Rectal smooth muscle tissue (tissue), 1 donor: Measurements from ENCODE around the gene FOXN3.

Experiments
- H3K27ac ChIP-seq: one replicate; pipeline ENCODE4 v1.7.0; 2013; ENCODE audit warnings: low read depth, low read length, inconsistent platforms
- H3K27me3 ChIP-seq: one replicate; pipeline ENCODE4 v1.7.0; 2013; ENCODE audit warnings: low read length; ENCODE audit not compliant: control insufficient read depth, insufficient read depth
- H3K36me3 ChIP-seq: one replicate; pipeline ENCODE4 v1.7.0; 2013; ENCODE audit warnings: low read length; ENCODE audit not compliant: control insufficient read depth, insufficient read depth
- H3K4me1 ChIP-seq: one replicate; pipeline ENCODE4 v1.7.0; 2013; ENCODE audit warnings: low read length; ENCODE audit not compliant: control insufficient read depth, insufficient read depth
- H3K4me3 ChIP-seq: one replicate; pipeline ENCODE4 v1.7.0; 2013; ENCODE audit warnings: low read length
- H3K9ac ChIP-seq: one replicate; pipeline ENCODE4 v1.7.0; 2013; ENCODE audit warnings: low read length

The FOXN3 gene

DNA sequence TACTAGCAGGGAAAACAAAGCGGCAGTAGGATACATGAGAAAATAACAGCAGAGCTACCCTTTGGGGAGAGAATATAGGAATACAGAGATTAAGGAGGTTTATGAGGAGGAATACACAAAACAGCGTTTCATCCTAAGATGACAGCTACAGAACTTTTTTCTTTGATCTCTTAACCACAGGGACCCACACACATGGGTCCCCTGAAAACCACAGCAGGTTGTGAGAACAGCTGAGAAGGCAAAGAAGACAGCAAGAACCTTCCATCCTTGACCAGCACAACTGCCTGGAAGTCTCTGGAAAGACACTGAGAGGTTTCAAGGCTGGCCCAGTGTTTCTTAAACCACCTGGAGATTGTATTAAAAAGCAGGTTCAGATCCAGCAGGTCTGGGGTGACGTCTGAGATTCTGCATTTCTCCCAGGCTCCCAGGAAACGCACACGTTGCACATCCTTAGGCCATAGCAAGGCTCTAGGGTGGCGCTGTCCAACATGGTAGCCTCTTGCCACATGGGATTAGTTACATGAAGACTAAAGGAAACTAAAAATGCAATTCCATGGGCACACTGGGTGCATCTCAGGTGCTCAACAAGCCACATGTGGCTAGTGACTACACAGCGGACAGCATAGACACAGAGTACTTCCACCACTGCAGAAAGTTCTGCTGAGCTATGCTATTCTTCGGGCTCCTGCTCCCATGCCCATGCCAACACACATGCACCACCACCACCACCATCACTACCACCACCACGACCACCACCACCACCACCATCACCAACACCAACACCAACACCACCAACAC, 92.3 kb downstream of the FOXN3 start:
- Histone ChIP-seq H3K27ac (no peak overlapping the region), H3K36me3 (no peaks in the 10 kb centered on the region), H3K4me3 (no peak overlapping the region), H3K9ac (no peak overlapping the region), H3K4me1 (no peaks in the 10 kb centered on the region), H3K27me3 (no peaks in the 10 kb centered on the region)

GRCh38 chr14:89320381-89321000, 96.5 kb downstream of the FOXN3 start:
- no peak overlapping the region for H3K4me3 ChIP-seq
- H3K9ac ChIP-seq, result no peak overlapping the region
- no peaks in the 10 kb centered on the region for H3K27me3 ChIP-seq
- no peaks in the 10 kb centered on the region for H3K4me1 ChIP-seq
- H3K27ac ChIP-seq, result no peak overlapping the region
- peaks cover 3% of the 10 kb centered on the region for H3K36me3 ChIP-seq

DNA sequence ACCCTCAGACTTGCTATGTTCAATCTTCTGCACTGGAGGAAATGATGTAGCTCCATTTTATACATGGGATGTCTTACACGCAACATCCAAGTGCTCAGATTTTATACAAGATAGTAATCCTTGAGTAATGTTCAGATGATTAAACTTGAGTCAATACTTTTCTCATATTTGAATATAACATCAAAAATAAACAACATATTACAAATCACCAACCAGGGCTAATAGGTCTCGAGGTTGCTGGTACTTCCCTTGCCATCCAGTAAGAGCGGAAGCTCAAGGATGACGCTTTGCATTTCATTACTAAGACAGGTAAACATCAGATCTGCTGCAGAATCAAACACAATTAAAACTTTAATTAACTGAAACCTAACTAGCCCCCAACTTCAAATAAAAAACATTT, 97.3 kb downstream of the FOXN3 start:
- Histone ChIP-seq H3K27me3 (no peaks in the 10 kb centered on the region), H3K27ac (no peak overlapping the region), H3K4me3 (no peak overlapping the region), H3K4me1 (no peaks in the 10 kb centered on the region), H3K9ac (no peak overlapping the region), H3K36me3 (peaks cover 3% of the 10 kb centered on the region)

- Histone ChIP-seq H3K4me1 (no peaks in the 10 kb centered on the region), H3K4me3 (no peak overlapping the region), H3K36me3 (peaks cover 3% of the 10 kb centered on the region)
Observed at GRCh38 chr14:89317051-89317691, 99.9 kb downstream of the FOXN3 start.

DNA sequence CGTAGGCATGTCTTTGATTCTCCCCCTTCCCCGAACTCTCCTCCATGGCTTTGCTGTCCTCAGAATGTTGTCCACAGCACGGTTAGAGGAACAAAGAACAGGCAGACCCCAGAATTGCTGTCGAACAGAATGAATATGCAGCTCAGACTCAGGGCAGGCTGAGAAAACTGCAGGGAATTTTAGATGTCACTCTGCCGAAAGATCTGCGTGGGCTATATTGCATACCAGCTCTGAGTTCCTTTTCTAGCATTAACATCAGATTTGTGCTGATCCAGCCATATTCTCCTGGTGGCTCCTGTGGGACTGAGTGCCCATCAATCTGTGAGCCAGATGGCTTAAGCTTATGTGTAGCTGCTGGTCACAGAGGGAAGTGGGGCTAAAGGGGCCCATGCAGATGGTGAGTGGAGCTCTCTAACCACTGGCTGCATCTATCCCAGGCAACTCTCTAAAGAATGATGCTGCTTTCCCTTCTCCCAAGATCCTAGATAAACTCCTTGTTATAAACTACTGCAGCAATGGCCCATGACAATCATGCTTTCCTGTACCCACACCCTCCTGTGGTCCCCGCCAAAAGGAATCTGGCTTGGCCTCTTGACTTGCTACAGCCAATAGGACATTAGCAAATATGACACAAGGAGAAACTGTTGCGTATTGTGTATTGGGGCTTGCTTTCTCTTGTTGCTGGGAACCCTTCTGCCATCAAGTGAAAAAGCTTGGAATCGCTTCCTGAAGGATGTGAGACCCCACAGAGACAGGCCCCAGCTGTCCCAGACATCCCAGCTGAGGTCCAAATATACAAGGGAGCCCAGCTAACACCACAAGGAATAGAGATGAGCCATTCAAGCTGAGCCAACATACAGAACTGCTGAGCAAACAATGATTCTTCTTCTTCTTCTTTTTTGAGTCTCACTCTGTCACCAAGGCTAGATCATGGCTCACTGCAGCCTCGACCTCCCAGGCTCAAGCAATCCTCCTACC, 101.3 kb downstream of the FOXN3 start:
- peaks cover 3% of the 10 kb centered on the region for H3K36me3 ChIP-seq
- H3K27me3 ChIP-seq, result no peaks in the 10 kb centered on the region
- H3K9ac ChIP-seq, result no peak overlapping the region
- H3K27ac ChIP-seq, result no peak overlapping the region
- H3K4me3 ChIP-seq, result no peak overlapping the region
- H3K4me1 ChIP-seq, result no peaks in the 10 kb centered on the region

More at GRCh38 chr14:89317051-89317691, 99.9 kb downstream of the FOXN3 start:
- Histone ChIP-seq H3K27me3 (no peaks in the 10 kb centered on the region), H3K9ac (no peak overlapping the region), H3K27ac (no peak overlapping the region)

DNA sequence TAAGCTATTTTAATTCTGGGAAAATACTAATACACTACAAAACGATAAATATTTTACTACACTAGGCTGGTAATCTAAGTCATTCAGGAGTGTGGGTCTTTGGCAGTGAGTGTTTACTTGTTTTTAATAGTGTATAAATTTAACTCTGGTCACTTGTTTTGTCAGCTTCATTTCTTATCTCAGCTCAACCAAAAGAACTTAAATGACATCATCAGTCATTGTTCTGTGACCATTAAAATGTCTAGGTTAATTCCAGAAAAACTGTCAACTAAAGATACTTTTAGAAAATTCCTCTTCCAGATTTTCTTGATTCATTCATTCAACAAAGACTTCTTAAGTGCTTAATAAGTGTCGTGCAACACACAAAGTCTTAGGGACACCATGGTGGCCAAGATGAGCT, 102.8 kb downstream of the FOXN3 start:
- no peaks in the 10 kb centered on the region for H3K27me3 ChIP-seq
- peaks cover 3% of the 10 kb centered on the region for H3K36me3 ChIP-seq
- no peak overlapping the region for H3K27ac ChIP-seq
- no peaks in the 10 kb centered on the region for H3K4me1 ChIP-seq
- no peak overlapping the region for H3K9ac ChIP-seq
- H3K4me3 ChIP-seq, result no peak overlapping the region

GRCh38 chr14:89312932-89313331, 104.1 kb downstream of the FOXN3 start:
- Histone ChIP-seq H3K27ac (no peak overlapping the region), H3K27me3 (no peaks in the 10 kb centered on the region), H3K36me3 (peaks cover 3% of the 10 kb centered on the region), H3K4me3 (no peak overlapping the region), H3K9ac (no peak overlapping the region), H3K4me1 (no peaks in the 10 kb centered on the region)

GRCh38 chr14:89310211-89310610, 106.8 kb downstream of the FOXN3 start:
- H3K27ac ChIP-seq, result no peak overlapping the region
- H3K27me3 ChIP-seq, result no peaks in the 10 kb centered on the region
- no peaks in the 10 kb centered on the region for H3K36me3 ChIP-seq
- H3K4me1 ChIP-seq, result peaks cover 9% of the 10 kb centered on the region
- H3K9ac ChIP-seq, result no peak overlapping the region
- H3K4me3 ChIP-seq, result no peak overlapping the region

GRCh38 chr14:89309670-89310177, 107.3 kb downstream of the FOXN3 start:
- H3K9ac ChIP-seq, result no peak overlapping the region
- no peak overlapping the region for H3K27ac ChIP-seq
- no peaks in the 10 kb centered on the region for H3K27me3 ChIP-seq
- H3K4me3 ChIP-seq, result no peak overlapping the region
- H3K36me3 ChIP-seq, result no peaks in the 10 kb centered on the region
- peaks cover 14% of the 10 kb centered on the region for H3K4me1 ChIP-seq

DNA sequence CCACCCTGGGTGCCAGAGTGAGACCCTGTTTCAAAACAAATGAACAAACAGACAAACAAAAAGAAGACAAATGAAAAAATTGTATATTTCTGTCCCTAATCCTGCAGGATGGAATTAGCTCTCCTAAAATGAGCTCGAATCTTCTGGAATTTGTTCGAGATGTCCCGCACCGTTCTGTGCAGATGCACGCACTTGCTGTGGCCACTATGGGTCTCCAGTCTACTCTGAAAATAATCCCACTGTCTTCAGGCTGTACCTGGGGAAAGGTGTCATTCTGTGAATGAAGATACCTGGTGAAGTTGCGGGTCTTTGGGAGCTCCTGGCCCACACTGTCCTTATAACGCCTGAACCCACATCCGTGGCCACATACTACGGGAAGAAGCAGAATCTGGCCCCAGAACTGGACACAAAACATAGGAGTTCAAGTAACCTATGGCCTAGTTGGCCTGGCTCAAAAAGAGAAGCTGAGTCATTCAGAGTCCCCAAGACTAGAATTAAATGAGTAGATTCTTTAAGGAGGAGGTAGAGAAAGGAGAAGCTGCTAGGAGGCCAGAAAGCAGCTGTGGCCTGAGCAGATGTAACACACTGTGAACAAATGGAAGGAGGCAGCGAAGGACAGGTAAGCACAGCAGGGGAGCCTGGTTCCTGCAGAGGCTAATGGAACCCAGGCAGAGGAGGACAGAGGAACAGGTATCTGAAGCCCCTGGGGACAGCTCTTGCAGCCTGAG, 108.6 kb downstream of the FOXN3 start:
- H3K27me3 ChIP-seq, result no peaks in the 10 kb centered on the region
- no peak overlapping the region for H3K4me3 ChIP-seq
- H3K4me1 ChIP-seq, result peaks cover 24% of the 10 kb centered on the region
- H3K9ac ChIP-seq, result no peak overlapping the region
- no peak overlapping the region for H3K27ac ChIP-seq
- H3K36me3 ChIP-seq, result no peaks in the 10 kb centered on the region

DNA sequence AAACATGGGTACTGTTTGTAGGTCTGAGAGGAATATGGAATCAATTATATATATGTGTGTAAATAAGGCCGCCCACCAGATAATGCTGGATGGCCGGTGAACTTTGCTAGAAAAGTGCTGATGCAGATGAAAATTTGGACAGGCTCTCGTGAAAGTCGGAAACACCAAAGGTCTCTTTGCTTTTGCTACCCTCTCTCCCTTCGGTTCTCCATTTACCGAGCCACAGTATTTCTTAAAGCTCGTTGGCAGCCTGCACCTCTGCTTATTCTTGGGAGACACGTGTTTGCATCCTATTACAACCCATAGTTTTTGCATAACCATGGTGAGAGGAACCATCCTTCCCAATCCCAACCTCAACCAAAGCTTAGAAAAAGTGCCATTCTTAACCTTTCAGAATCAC, 109.6 kb downstream of the FOXN3 start:
- Histone ChIP-seq H3K9ac (no peak overlapping the region), H3K27me3 (no peaks in the 10 kb centered on the region), H3K4me3 (no peak overlapping the region), H3K4me1 (peaks cover 32% of the 10 kb centered on the region), H3K36me3 (no peaks in the 10 kb centered on the region), H3K27ac (no peak overlapping the region)
